Loucy (cell line): Measurements from ENCODE around the gene ENPEP.

ENCODE experiments used
- H2AFZ ChIP-seq: fragments of 200-600 bp; sonication (generic); 2 replicates; pipeline ENCODE4 v1.6.0; 2016; ENCODE audit warnings: antibody characterized with exemption, mild to moderate bottlenecking, low read length, moderate library complexity
- H3F3A ChIP-seq: fragments of 200-600 bp; 2 replicates; pipeline ENCODE4 v1.6.0; 2016; ENCODE audit warnings: antibody characterized with exemption, low read depth, mild to moderate bottlenecking
- H3K27me3 ChIP-seq: fragments of 200-600 bp; sonication (generic); 2 replicates; pipeline ENCODE4 v1.6.1; 2014; ENCODE audit warnings: low read length, mild to moderate bottlenecking; ENCODE audit not compliant: insufficient read depth, poor library complexity, severe bottlenecking
- H3K36me3 ChIP-seq: fragments of 200-600 bp; sonication (generic); 2 replicates; pipeline ENCODE4 v1.6.1; 2016; ENCODE audit warnings: low read length; ENCODE audit not compliant: insufficient read depth
- H3K4me1 ChIP-seq: fragments of 200-600 bp; sonication (generic); 2 replicates; pipeline ENCODE4 v1.5.1; 2014; ENCODE audit warnings: low read length, mild to moderate bottlenecking; ENCODE audit not compliant: insufficient read depth, poor library complexity, severe bottlenecking
- H3K4me2 ChIP-seq: fragments of 200-600 bp; sonication (generic); 2 replicates; pipeline ENCODE4 v1.6.0; 2014; ENCODE audit warnings: antibody characterized with exemption, low read length, low read depth, mild to moderate bottlenecking; ENCODE audit not compliant: poor library complexity, severe bottlenecking
- H3K4me3 ChIP-seq: fragments of 200-600 bp; sonication (generic); 2 replicates; pipeline ENCODE4 v1.5.1; 2014; ENCODE audit warnings: low read length, mild to moderate bottlenecking, mixed read lengths; ENCODE audit not compliant: poor library complexity, severe bottlenecking
- H3K79me2 ChIP-seq: fragments of 200-600 bp; sonication (generic); 2 replicates; pipeline ENCODE4 v1.6.1; 2014; ENCODE audit warnings: low read length; ENCODE audit not compliant: insufficient read depth
- H3K9ac ChIP-seq: fragments of 200-600 bp; sonication (generic); 2 replicates; pipeline ENCODE4 v1.6.0; 2014; ENCODE audit warnings: mild to moderate bottlenecking, low read depth, low read length, moderate library complexity; ENCODE audit not compliant: poor library complexity, severe bottlenecking
- H3K9me2 ChIP-seq: fragments of 200-600 bp; sonication (generic); replicated peaks from 2 replicates; pipeline ENCODE4 v1.6.1; 2016; ENCODE audit warnings: low read depth, low read length, mixed read lengths
- H3K9me3 ChIP-seq: fragments of 200-600 bp; sonication (generic); 2 replicates; pipeline ENCODE4 v1.6.1; 2014; ENCODE audit warnings: mild to moderate bottlenecking, antibody characterized with exemption, low read length, low read depth; ENCODE audit not compliant: insufficient read depth
- H4K20me1 ChIP-seq: fragments of 200-600 bp; sonication (generic); 2 replicates; pipeline ENCODE4 v1.6.0; 2014; ENCODE audit warnings: antibody characterized with exemption, low read length, mild to moderate bottlenecking; ENCODE audit not compliant: insufficient read depth, poor library complexity, severe bottlenecking
- EZH2phosphoT487 ChIP-seq: fragments of 200-600 bp; IDR thresholded peaks from 2 replicates; pipeline ENCODE4 v1.6.1; 2018; ENCODE audit warnings: antibody characterized with exemption, mild to moderate bottlenecking, moderate library complexity, borderline replicate concordance
- TF ChIP-seq, protein P1 (sequence below): fragments of 200-600 bp; sonication (generic); conservative IDR thresholded peaks from 2 replicates; pipeline ENCODE4 v1.5.1; 2014; ENCODE audit warnings: mild to moderate bottlenecking, antibody characterized with exemption, low read length

ENPEP gene

DNA sequence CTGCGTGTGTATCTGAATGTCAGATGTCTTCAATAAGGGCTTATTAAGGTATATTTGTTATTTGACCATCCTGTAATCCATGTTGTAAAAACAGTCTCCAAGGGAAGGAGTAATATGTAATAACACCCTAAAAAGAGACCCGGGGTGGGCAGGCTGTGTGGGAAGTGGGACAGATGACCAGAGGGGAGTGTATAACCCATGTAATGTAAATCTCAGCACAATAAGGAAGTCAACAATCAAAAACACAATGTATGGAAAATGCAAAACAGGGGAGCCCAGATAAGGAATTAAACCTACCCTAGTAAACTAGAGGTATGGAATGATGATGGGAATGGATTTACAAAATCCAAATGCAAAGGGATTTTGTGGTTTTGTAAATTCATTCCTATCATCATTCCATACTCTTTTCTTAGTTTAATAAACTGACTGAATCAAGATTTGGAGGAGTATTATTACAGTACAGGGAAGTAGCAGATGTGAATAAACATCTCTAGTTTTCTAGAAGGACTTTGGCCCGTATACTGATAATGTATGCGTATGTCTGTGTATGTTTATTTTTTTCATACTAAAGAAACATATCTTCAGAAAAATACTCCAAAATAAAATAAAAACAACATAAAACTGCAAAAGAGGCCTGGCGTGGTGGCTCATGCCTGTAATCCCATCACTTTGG is 15.7 kb upstream of the ENPEP start:
- Histone ChIP-seq H3K4me1 (no peaks in the 10 kb centered on the region), H2AFZ (no peak overlapping the region), H3K36me3 (no peaks in the 10 kb centered on the region), H4K20me1 (no peaks in the 10 kb centered on the region), H3K9ac (no peak overlapping the region), H3K4me2 (no peak overlapping the region), H3K79me2 (no peaks in the 10 kb centered on the region), H3K4me3 (no peak overlapping the region), H3K9me3 (no peaks in the 10 kb centered on the region), H3K27me3 (no peaks in the 10 kb centered on the region), H3K9me2 (no peaks in the 10 kb centered on the region), H3F3A (no peaks in the 10 kb centered on the region)
- TF ChIP-seq EZH2phosphoT487: no peak
- TF ChIP-seq, protein P1, sequence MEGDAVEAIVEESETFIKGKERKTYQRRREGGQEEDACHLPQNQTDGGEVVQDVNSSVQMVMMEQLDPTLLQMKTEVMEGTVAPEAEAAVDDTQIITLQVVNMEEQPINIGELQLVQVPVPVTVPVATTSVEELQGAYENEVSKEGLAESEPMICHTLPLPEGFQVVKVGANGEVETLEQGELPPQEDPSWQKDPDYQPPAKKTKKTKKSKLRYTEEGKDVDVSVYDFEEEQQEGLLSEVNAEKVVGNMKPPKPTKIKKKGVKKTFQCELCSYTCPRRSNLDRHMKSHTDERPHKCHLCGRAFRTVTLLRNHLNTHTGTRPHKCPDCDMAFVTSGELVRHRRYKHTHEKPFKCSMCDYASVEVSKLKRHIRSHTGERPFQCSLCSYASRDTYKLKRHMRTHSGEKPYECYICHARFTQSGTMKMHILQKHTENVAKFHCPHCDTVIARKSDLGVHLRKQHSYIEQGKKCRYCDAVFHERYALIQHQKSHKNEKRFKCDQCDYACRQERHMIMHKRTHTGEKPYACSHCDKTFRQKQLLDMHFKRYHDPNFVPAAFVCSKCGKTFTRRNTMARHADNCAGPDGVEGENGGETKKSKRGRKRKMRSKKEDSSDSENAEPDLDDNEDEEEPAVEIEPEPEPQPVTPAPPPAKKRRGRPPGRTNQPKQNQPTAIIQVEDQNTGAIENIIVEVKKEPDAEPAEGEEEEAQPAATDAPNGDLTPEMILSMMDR: no peak

- TF ChIP-seq, protein P1: no peak
- H3K79me2 ChIP-seq: no peaks in the 10 kb centered on the region
- H3K9me2 ChIP-seq: no peaks in the 10 kb centered on the region
- no peaks in the 10 kb centered on the region for H3F3A ChIP-seq
- no peak overlapping the region for H3K4me3 ChIP-seq
- peaks cover 12% of the 10 kb centered on the region for H3K4me1 ChIP-seq
- no peak overlapping the region for H3K9ac ChIP-seq
- no peaks in the 10 kb centered on the region for H3K36me3 ChIP-seq
- H4K20me1 ChIP-seq: no peaks in the 10 kb centered on the region
- peak overlapping the region; percentile 18 for H3K4me2 ChIP-seq
- H3K27me3 ChIP-seq: no peaks in the 10 kb centered on the region
- H3K9me3 ChIP-seq: peaks cover 7% of the 10 kb centered on the region; the same call in 1 of the 2 replicates
- H2AFZ ChIP-seq: peak overlapping the region; percentile 44
These were observed 8.6 kb upstream of the ENPEP start for GRCh38 chr4:110467400-110467799.

- TF ChIP-seq, protein P1: no peak
- no peak for TF ChIP-seq EZH2phosphoT487
- no peak overlapping the region for H3K4me2 ChIP-seq
These were observed 3.2 kb upstream of the ENPEP start for GRCh38 chr4:110472583-110473329.

More at GRCh38 chr4:110472583-110473329, 3.2 kb upstream of the ENPEP start:
- Histone ChIP-seq H3K9me2 (no peaks in the 10 kb centered on the region), H2AFZ (no peak overlapping the region), H3K36me3 (no peaks in the 10 kb centered on the region), H3F3A (no peaks in the 10 kb centered on the region), H3K4me1 (peaks cover 2% of the 10 kb centered on the region), H3K9me3 (peaks cover 7% of the 10 kb centered on the region; the same call in 1 of the 2 replicates), H3K4me3 (no peak overlapping the region), H3K9ac (no peak overlapping the region), H3K27me3 (no peaks in the 10 kb centered on the region), H3K79me2 (no peaks in the 10 kb centered on the region), H4K20me1 (no peaks in the 10 kb centered on the region)
